Astrocyte of the spinal cord (primary cell): ENCODE data around the gene SPATA20.

Experiments used
- DNase-seq: peaks from one replicate; pipeline ENCODE4 v3.0.0; 2011; ENCODE audit warnings: low read depth, low spot score
- H3K4me3 ChIP-seq: 2 replicates; pipeline ENCODE4 v1.5.1; 2011; ENCODE audit warnings: low read depth, mild to moderate bottlenecking, low read length, moderate library complexity
- CTCF ChIP-seq: IDR thresholded peaks from 2 replicates; pipeline ENCODE4 v1.5.1; 2012; ENCODE audit warnings: low read depth, mild to moderate bottlenecking, low read length, inconsistent platforms
- in situ Hi-C: cut with HindIII; loops from 2 replicates; pipeline ENCODE4 v1.10.0; 2017; ENCODE audit warnings: low sequenced_read_pairs

The SPATA20 gene

GRCh38 chr17:50565402-50566350 is 18.7 kb downstream of the SPATA20 start:
- no peak for TF ChIP-seq CTCF
- H3K4me3 ChIP-seq, result no peak overlapping the region
- DNase-seq, result no peak
- in situ Hi-C loops, result no loop called here

- H3K4me3 ChIP-seq, result no peak overlapping the region
- TF ChIP-seq CTCF, result no peak
- in situ Hi-C loops, result no loop called here
- DNase-seq, result no peak
Measured at GRCh38 chr17:50566886-50567285, 19.9 kb downstream of the SPATA20 start.

- no peak for TF ChIP-seq CTCF
- no peak overlapping the region for H3K4me3 ChIP-seq
- in situ Hi-C loops, result no loop called here
- no peak for DNase-seq
Measured at GRCh38 chr17:50568659-50569058, 21.7 kb downstream of the SPATA20 start.

GRCh38 chr17:50569592-50569991 is 22.6 kb downstream of the SPATA20 start:
- no peak for DNase-seq
- in situ Hi-C loops, result no loop called here
- no peak overlapping the region for H3K4me3 ChIP-seq
- TF ChIP-seq CTCF, result no peak

GRCh38 chr17:50570032-50570431 is 23.1 kb downstream of the SPATA20 start:
- TF ChIP-seq CTCF, result no peak
- in situ Hi-C loops, result no loop called here
- no peak overlapping the region for H3K4me3 ChIP-seq
- DNase-seq, result no peak

GRCh38 chr17:50570528-50570927 is 23.6 kb downstream of the SPATA20 start:
- in situ Hi-C loops, result no loop called here
- H3K4me3 ChIP-seq, result no peak overlapping the region
- no peak for DNase-seq
- TF ChIP-seq CTCF, result no peak
